ENCODE data around the gene TIAM1. TPM values are rescaled to one million over a fixed set of nuclear protein-coding genes. Genes with fewer than 3 reads are reported as not detected.

The TIAM1 gene
- total and polyA plus RNA-seq, 7 donors: 0.21 to 1.7 (median 0.75) TPM

GRCh38 chr21:31084689-31085088 lies 259.4 kb downstream of the TIAM1 start:
- WGBS, 3 donors: 61 to 69% (median 68%) methylated on average over 6 of the region's 6 CpGs
- no peak for ATAC-seq
- Histone ChIP-seq H3K27ac (no peak overlapping the region), H3K4me1 (no peaks in the 10 kb centered on the region), H3K9me3 (no peaks in the 10 kb centered on the region), H3K36me3 (ENCODE audit: insufficient read depth in 1 of 2, low read depth in 1 of 2) (no peaks in the 10 kb centered on the region), H3K4me3 (no peak overlapping the region), H3K27me3 (ENCODE audit: insufficient read depth in 3 of 3, low read length in 2 of 3) (no peaks in the 10 kb centered on the region)
- intact Hi-C loops (cut with DNase I): loop anchor here (10.0 kb wide), 2 partner anchors 740 to 1040 kb away; partner anchors contain the start of gene KRTAP23-1 (in 2 of the 2)
- no peak for DNase-seq
- no peak for TF ChIP-seq CTCF (IDR thresholded peaks at IDR 0.05)

GRCh38 chr21:31078796-31079195 lies 265.3 kb downstream of the TIAM1 start:
- intact Hi-C loops (cut with DNase I): no loop called here
- TF ChIP-seq CTCF (IDR thresholded peaks at IDR 0.05): no peak
- Histone ChIP-seq H3K4me1 (no peaks in the 10 kb centered on the region), H3K27ac (no peak overlapping the region), H3K4me3 (no peak overlapping the region), H3K27me3 (ENCODE audit: insufficient read depth in 3 of 3, low read length in 2 of 3) (no peaks in the 10 kb centered on the region), H3K36me3 (ENCODE audit: insufficient read depth in 1 of 2, low read depth in 1 of 2) (no peaks in the 10 kb centered on the region), H3K9me3 (no peaks in the 10 kb centered on the region)
- DNase-seq (no peak), ATAC-seq (no peak)
- WGBS, 3 donors: 59 to 66% (median 63%) methylated on average over 4 of the region's 4 CpGs

GRCh38 chr21:31078216-31078615 lies 265.8 kb downstream of the TIAM1 start:
- no peaks in the 10 kb centered on the region for H3K9me3 ChIP-seq
- ATAC-seq (no peak), DNase-seq (no peak)
- no peak overlapping the region for H3K4me3 ChIP-seq
- no peaks in the 10 kb centered on the region for H3K27me3 ChIP-seq (ENCODE audit: insufficient read depth in 3 of 3, low read length in 2 of 3)
- H3K4me1 ChIP-seq: no peaks in the 10 kb centered on the region
- no peak overlapping the region for H3K27ac ChIP-seq
- intact Hi-C loops (cut with DNase I): no loop called here
- TF ChIP-seq CTCF (IDR thresholded peaks at IDR 0.05): no peak
- WGBS, 3 donors: 89 to 90% (median 90%) methylated on average over 4 of the region's 4 CpGs
- no peaks in the 10 kb centered on the region for H3K36me3 ChIP-seq (ENCODE audit: insufficient read depth in 1 of 2, low read depth in 1 of 2)

GRCh38 chr21:31075848-31076247 lies 268.2 kb downstream of the TIAM1 start:
- Histone ChIP-seq H3K36me3 (ENCODE audit: insufficient read depth in 1 of 2, low read depth in 1 of 2) (no peaks in the 10 kb centered on the region), H3K27ac (no peak overlapping the region), H3K27me3 (ENCODE audit: insufficient read depth in 3 of 3, low read length in 2 of 3) (no peaks in the 10 kb centered on the region), H3K4me1 (no peaks in the 10 kb centered on the region), H3K4me3 (no peak overlapping the region), H3K9me3 (no peaks in the 10 kb centered on the region)
- intact Hi-C loops (cut with DNase I): no loop called here
- TF ChIP-seq CTCF (IDR thresholded peaks at IDR 0.05): no peak
- WGBS, 3 donors: 89 to 94% (median 90%) methylated on average over 6 of the region's 6 CpGs
- DNase-seq: no peak
- ATAC-seq: no peak

GRCh38 chr21:31072533-31072932 lies 271.5 kb downstream of the TIAM1 start:
- no peak for DNase-seq
- no peak for TF ChIP-seq CTCF (IDR thresholded peaks at IDR 0.05)

More at GRCh38 chr21:31072533-31072932, 271.5 kb downstream of the TIAM1 start:
- intact Hi-C loops (cut with DNase I): no loop called here
- H3K27me3 ChIP-seq (ENCODE audit: insufficient read depth in 3 of 3, low read length in 2 of 3): no peaks in the 10 kb centered on the region
- 16 to 21% (median 20%) methylated on average over 4 of the region's 4 CpGs for WGBS, 3 donors
- H3K4me3 ChIP-seq: no peak overlapping the region
- ATAC-seq: no peak
- no peaks in the 10 kb centered on the region for H3K36me3 ChIP-seq (ENCODE audit: insufficient read depth in 1 of 2, low read depth in 1 of 2)
- H3K9me3 ChIP-seq: no peaks in the 10 kb centered on the region
- no peaks in the 10 kb centered on the region for H3K4me1 ChIP-seq
- no peak overlapping the region for H3K27ac ChIP-seq

Data from psoas muscle (tissue), 8 donors.